Measurements from ENCODE around the gene HECW1.
"Not testable (repeated sequence)": the region's sequence is repeated elsewhere in the genome, so short reads cannot be mapped to it uniquely, and the experiment has no call there.

HECW1 gene

GRCh38 chr7:43112941-43113621, 634 bp downstream of the HECW1 start:
- peak; percentile 31 for DNase-seq (ENCODE audit: low read depth, low spot score)

DNA sequence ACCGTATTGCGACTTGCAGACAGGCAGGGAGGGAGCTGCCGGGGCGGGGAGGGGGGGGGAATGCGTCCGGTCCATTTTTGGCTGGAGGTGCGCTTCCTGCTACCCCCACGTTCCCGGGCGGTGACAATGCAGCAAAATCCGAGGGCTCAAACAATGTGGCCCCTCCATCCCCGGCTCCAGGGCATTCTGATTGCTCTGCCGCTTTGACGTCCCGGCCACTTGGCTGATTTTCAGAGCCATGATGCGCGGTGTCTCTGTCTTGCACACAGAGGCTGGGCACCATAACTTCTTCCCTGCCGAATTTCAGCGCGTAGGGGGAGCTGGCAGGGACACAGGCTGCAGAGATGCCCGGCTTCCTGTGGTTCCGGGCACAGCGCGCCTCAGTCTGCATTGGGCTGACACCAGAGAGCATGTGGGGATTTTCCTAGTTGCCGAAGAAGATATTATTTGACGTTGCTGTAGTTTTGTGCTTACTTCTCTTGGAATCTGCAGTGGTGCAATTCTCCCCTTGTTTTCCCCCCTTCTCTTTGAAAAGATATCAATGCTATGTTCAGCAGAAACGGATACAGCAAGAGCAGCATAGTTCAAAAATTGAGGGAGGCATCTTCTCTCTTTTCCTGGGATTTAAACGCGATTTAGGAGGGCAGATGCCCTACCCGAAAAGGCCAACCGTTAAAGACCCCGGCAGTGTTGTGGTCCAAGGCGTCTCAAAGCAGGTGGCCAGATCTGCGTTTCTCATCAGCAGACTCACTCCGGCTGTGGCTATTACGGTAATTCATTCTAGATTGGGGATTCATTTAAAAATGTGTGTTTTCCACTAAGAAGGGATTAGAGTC, 1.4 kb downstream of the HECW1 start:
- no peak for DNase-seq (ENCODE audit: low read depth, low spot score)

- DNase-seq (ENCODE audit: low read depth, low spot score) = no peak
Observed at GRCh38 chr7:43114458-43114780, 2.0 kb downstream of the HECW1 start.

- no peak for DNase-seq (ENCODE audit: low read depth, low spot score)
Observed at GRCh38 chr7:43116451-43116850, 4.0 kb downstream of the HECW1 start.

DNA sequence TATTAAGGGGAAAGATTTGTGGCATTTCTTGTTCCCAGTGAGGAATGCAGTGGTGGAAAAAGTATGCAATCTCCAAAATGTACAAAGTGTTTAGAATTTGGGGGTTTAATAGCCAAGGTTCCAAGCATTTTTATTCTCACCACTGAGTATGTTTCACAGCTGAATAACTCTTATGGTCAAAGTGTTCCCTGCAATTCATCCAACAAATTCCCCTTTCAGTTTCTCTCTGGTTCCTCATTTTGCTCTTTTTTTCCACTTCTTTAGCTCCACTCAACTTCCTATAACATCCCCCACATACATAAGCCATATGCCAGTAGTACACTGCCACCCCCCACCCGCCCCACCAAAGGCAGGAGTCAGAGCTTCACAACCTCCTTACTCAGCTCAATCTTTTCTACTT, 4.6 kb downstream of the HECW1 start:
- DNase-seq (ENCODE audit: low read depth, low spot score) = no peak

- DNase-seq (ENCODE audit: low read depth, low spot score) = no peak
Observed at GRCh38 chr7:43117861-43118260, 5.4 kb downstream of the HECW1 start.

GRCh38 chr7:43118313-43118712, 5.9 kb downstream of the HECW1 start:
- DNase-seq (ENCODE audit: low read depth, low spot score) = no peak

GRCh38 chr7:43119371-43120075, 7.1 kb downstream of the HECW1 start:
- no peak for DNase-seq (ENCODE audit: low read depth, low spot score)

- no peak for DNase-seq (ENCODE audit: low read depth, low spot score)
Observed at GRCh38 chr7:43121973-43122372, 9.5 kb downstream of the HECW1 start.

DNA sequence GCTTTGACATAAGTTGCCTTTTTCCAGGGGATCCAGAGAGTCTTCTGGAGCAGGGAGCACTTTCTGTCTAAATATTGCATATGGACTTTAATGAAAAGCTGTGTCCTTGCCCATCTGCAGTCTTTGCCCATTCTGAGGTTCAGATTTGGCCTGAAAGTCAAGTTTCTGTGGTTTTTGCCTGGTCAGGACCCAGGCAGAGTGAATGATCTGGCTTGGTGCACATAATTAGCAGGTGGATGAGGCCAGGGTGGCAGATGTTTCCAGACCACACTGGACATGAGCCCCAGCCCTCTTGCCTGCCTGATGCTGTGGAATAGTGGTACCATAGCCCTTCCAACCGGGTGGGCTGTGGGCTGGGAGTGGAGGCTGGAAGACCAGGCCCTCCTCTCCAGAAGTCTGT, 11.0 kb downstream of the HECW1 start:
- DNase-seq (ENCODE audit: low read depth, low spot score) = no peak

GRCh38 chr7:43124388-43124787, 11.9 kb downstream of the HECW1 start:
- no peak for DNase-seq (ENCODE audit: low read depth, low spot score)

DNA sequence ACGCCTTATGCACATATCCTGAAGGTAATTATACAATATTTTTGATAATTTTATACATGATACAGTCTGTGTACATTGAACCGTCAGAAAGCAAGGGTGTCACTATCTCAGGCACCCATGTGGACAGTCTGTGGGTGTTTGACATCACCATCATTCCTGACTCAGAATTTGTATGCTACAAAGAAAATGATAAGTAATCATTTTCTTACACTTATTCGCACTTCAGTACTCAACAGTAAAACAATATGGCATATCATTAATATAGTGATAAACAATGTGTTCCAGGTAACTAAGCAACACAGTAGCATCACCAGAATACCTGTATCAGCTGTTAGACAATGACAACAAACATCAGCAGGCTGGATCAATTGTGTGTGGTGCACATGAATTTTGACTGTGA, 17.9 kb downstream of the HECW1 start:
- no peak for DNase-seq (ENCODE audit: low read depth, low spot score)

GRCh38 chr7:43135129-43135528, 22.7 kb downstream of the HECW1 start:
- no peak for DNase-seq (ENCODE audit: low read depth, low spot score)

DNA sequence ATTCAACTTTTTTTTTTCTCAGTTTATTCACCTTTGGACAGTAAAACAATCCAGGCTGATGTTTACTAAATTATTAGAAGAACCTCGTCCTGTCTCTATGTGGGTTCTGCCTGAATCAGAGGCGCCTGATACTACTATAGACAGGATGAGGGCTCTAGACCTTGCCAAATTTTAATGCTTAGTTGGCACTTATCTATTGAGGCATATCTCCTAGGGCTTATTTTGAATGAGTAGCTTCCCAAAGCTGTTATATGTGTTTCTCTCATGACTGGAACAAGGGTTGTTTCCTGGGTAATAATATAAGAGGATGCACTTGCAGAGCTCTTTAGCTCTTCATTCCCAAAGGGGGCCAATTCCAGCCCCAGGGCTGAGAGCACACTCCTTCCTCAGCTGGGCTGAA, 23.6 kb downstream of the HECW1 start:
- no peak for DNase-seq (ENCODE audit: low read depth, low spot score)

- not testable (repeated sequence) for DNase-seq (ENCODE audit: low read depth, low spot score)
Observed at GRCh38 chr7:43137121-43137744, 24.8 kb downstream of the HECW1 start.

DNA sequence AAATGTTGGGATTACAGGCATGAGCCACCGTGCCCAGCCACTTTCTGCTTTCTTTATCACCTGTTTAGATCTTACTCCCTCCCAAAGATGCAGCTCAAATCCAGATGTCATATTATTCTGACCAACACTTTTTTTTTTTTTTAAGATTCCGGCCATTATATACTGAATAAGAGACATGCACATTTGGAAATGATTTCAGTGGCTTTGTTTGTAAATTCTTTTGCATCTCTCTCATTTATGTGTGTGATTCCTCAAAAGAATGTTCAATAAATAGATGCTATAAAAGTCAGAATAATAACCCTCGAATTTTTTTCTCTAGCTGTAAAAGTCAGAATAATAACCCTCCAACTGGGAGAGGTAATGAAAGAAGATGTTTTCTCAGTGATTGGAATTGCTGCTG, 25.4 kb downstream of the HECW1 start:
- no peak for DNase-seq (ENCODE audit: low read depth, low spot score)

DNA sequence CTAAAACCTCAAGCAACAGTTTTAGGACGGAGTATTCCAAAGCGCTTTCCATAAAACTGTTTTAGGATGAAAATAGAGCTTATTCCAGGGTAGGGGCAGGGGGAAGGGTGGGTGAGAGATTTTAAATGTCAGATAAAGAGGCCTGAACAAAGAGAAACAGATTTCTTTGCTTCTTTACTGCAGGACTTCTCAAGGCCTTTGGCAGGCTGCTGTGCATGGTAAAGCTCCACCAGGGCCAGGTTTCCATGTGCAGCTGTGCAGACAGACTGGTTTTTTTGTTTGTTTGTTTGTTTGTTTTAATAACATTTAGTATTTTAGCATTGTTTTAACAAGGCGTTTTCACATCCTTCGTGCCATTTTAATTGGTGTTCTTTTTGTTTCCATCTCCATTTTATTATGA, 26.3 kb downstream of the HECW1 start:
- no peak for DNase-seq (ENCODE audit: low read depth, low spot score)

DNA sequence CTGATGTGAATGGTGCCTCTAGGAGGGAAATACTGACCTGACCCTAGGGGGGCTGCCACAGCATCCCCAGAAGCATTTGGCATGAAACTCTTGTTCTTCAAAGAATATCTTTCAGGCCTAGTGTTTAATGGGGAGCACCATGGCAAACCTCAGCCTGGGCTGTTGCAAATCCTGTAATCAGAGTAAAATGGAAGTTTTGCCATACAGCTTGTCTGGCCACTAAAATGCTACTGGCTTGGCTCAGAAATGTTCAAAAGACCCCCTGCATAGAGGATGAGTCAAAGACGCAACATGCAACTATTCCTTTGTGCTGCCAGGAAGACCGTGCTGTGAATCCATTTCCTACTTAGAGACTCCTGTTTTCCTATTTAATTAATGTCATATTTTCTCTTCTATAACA, 26.7 kb downstream of the HECW1 start:
- DNase-seq (ENCODE audit: low read depth, low spot score) = peak; percentile 71

GRCh38 chr7:43140186-43140585, 27.7 kb downstream of the HECW1 start:
- DNase-seq (ENCODE audit: low read depth, low spot score) = no peak

- peak; percentile 37 for DNase-seq (ENCODE audit: low read depth, low spot score)
Observed at GRCh38 chr7:43141091-43141490, 28.6 kb downstream of the HECW1 start.

- no peak for DNase-seq (ENCODE audit: low read depth, low spot score)
Observed at GRCh38 chr7:43142703-43143102, 30.3 kb downstream of the HECW1 start.

- DNase-seq (ENCODE audit: low read depth, low spot score) = no peak
Observed at GRCh38 chr7:43143918-43144589, 31.6 kb downstream of the HECW1 start.
